Measurements from ENCODE around the gene CFAP119. TPM values are rescaled to one million over a fixed set of nuclear protein-coding genes. Genes with fewer than 3 reads are reported as not detected.

The CFAP119 gene
- total RNA-seq, 2 donors from 2014 or later: 6.9 to 12.6 TPM

DNA sequence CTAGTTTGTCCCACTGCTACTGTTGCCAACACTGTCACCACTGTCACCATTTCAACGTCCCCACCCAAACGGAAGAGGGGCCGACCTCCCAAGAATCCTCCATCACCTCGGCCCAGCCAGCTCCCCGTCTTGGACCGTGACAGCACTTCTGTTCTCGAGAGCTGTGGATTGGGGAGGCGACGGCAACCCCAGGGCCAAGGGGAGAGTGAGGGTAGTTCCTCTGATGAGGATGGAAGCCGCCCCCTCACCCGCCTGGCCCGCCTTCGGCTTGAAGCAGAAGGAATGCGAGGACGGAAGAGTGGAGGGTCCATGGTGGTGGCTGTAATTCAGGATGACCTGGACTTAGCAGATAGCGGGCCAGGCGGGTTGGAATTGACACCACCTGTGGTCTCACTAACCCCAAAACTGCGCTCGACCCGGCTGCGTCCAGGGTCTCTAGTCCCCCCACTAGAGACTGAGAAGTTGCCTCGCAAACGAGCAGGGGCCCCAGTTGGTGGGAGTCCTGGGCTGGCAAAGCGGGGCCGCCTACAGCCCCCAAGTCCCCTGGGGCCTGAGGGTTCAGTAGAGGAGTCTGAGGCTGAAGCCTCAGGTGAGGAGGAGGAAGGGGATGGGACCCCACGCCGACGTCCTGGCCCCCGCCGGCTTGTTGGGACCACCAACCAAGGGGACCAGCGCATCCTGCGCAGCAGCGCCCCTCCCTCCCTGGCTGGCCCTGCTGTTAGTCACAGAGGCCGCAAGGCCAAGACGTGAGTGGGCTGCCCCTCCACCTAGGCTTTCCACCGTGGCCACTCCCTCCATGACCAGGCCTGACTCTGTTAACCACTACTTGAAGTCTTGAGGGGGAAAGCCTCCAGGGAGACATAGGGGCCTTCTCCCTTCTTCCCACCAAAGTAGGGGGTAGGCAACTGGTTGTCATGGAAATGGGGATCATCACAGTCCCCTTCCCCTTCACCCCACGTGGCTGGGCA, 22.6 kb downstream of the CFAP119 start:
- H3K9me3 ChIP-seq (ENCODE audit: control insufficient read depth, low read length): no peaks in the 10 kb centered on the region
- no peak overlapping the region for H3K27ac ChIP-seq (ENCODE audit: low read depth, low read length)
- no peaks in the 10 kb centered on the region for H3K27me3 ChIP-seq (ENCODE audit: control insufficient read depth, insufficient read depth, low read length, poor library complexity, severe bottlenecking)
- no peak for DNase-seq
- Mint-ChIP-seq H3K27me3 (ENCODE audit: insufficient read depth) (no peaks in the 10 kb centered on the region), H3K36me3 (ENCODE audit: low read depth) (peaks cover 64% of the 10 kb centered on the region), H3K4me1 (peaks cover 9% of the 10 kb centered on the region), H3K4me3 (no peak overlapping the region), H3K27ac (no peak overlapping the region), H3K9me3 (no peaks in the 10 kb centered on the region)
- no peaks in the 10 kb centered on the region for H3K4me1 ChIP-seq (ENCODE audit: control insufficient read depth, insufficient read depth, low read length)
- TF ChIP-seq, protein P1, sequence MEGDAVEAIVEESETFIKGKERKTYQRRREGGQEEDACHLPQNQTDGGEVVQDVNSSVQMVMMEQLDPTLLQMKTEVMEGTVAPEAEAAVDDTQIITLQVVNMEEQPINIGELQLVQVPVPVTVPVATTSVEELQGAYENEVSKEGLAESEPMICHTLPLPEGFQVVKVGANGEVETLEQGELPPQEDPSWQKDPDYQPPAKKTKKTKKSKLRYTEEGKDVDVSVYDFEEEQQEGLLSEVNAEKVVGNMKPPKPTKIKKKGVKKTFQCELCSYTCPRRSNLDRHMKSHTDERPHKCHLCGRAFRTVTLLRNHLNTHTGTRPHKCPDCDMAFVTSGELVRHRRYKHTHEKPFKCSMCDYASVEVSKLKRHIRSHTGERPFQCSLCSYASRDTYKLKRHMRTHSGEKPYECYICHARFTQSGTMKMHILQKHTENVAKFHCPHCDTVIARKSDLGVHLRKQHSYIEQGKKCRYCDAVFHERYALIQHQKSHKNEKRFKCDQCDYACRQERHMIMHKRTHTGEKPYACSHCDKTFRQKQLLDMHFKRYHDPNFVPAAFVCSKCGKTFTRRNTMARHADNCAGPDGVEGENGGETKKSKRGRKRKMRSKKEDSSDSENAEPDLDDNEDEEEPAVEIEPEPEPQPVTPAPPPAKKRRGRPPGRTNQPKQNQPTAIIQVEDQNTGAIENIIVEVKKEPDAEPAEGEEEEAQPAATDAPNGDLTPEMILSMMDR (conservative IDR thresholded peaks at IDR 0.05): no peak
- peaks cover 68% of the 10 kb centered on the region for H3K36me3 ChIP-seq (ENCODE audit: control insufficient read depth, insufficient read depth, low read length)
- H3K4me3 ChIP-seq (ENCODE audit: low read length): no peak overlapping the region
- H3K9ac ChIP-seq (ENCODE audit: extremely low read depth, low read length, poor library complexity, severe bottlenecking): no peak overlapping the region
- WGBS, 2 experiments (ENCODE audit: insufficient coverage in 1 of 2, insufficient read length in 1 of 2): 94 to 98% methylated on average over 15 to 36 of the region's 37 CpGs

DNA sequence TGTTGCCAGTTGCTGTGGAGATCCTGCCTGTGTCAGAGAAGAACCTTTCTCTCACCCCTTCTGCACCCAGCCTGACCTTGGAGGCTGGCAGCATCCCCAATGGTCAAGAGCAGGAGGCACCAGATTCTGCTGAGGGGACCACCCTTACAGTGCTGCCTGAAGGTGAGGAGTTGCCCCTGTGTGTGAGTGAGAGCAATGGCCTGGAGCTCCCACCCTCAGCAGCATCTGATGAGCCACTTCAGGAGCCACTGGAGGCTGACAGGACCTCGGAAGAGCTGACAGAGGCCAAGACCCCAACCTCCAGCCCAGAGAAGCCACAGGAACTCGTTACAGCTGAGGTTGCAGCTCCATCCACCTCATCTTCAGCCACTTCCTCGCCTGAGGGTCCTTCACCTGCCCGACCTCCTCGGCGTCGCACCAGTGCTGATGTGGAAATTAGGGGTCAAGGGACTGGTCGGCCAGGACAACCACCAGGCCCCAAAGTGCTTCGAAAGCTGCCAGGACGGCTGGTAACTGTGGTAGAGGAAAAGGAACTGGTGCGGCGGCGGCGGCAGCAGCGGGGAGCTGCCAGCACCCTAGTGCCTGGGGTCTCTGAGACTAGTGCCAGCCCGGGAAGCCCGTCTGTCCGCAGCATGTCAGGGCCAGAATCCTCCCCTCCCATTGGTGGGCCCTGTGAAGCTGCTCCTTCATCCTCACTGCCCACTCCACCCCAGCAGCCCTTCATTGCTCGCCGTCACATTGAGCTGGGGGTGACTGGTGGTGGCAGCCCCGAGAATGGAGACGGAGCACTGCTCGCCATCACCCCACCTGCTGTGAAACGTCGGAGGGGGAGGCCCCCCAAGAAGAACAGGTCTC, 23.8 kb downstream of the CFAP119 start:
- H3K36me3 ChIP-seq (ENCODE audit: control insufficient read depth, insufficient read depth, low read length): peaks cover 73% of the 10 kb centered on the region

More for the DNA sequence above, 23.8 kb downstream of the CFAP119 start:
- Histone ChIP-seq H3K4me3 (ENCODE audit: low read length) (no peak overlapping the region), H3K4me1 (ENCODE audit: control insufficient read depth, insufficient read depth, low read length) (no peaks in the 10 kb centered on the region), H3K27ac (ENCODE audit: low read depth, low read length) (no peak overlapping the region), H3K9me3 (ENCODE audit: control insufficient read depth, low read length) (no peaks in the 10 kb centered on the region), H3K9ac (ENCODE audit: extremely low read depth, low read length, poor library complexity, severe bottlenecking) (no peak overlapping the region), H3K27me3 (ENCODE audit: control insufficient read depth, insufficient read depth, low read length, poor library complexity, severe bottlenecking) (no peaks in the 10 kb centered on the region)
- Mint-ChIP-seq H3K4me3 (no peak overlapping the region), H3K27me3 (ENCODE audit: insufficient read depth) (no peaks in the 10 kb centered on the region), H3K36me3 (ENCODE audit: low read depth) (peaks cover 66% of the 10 kb centered on the region), H3K9me3 (no peaks in the 10 kb centered on the region), H3K4me1 (peaks cover 9% of the 10 kb centered on the region), H3K27ac (no peak overlapping the region)
- DNase-seq: no peak
- WGBS, 2 experiments (ENCODE audit: insufficient coverage in 1 of 2, insufficient read length in 1 of 2): 95 to 97% methylated on average over 12 to 25 of the region's 25 CpGs
- TF ChIP-seq, protein P1 (conservative IDR thresholded peaks at IDR 0.05): no peak

Data from endodermal cell (in vitro differentiated cells).